ENCODE results near the gene KIRREL3. TPM values are rescaled to one million over a fixed set of nuclear protein-coding genes. Genes with fewer than 3 reads are reported as not detected.

The KIRREL3 gene
- total and polyA plus RNA-seq, 7 experiments from 2014 or later, result not detected

GRCh38 chr11:126754591-126755426 lies 245.8 kb downstream of the KIRREL3 start:
- no peaks in the 10 kb centered on the region for H3K9me3 ChIP-seq (ENCODE audit: control insufficient read depth in 2 of 3, low read length in 3 of 3)
- no peaks in the 10 kb centered on the region for H3K4me1 ChIP-seq (ENCODE audit: control insufficient read depth in 2 of 2, insufficient read depth in 2 of 2, low read length in 2 of 2)
- no peak overlapping the region for H3K27ac ChIP-seq (ENCODE audit: low read depth, low read length)
- Mint-ChIP-seq H3K4me1 (no peaks in the 10 kb centered on the region), H3K27me3 (peaks cover 0 to 22% (median 11%) of the 10 kb centered on the region in 5 donors), H3K36me3 (no peaks in the 10 kb centered on the region), H3K4me3 (no peak overlapping the region), H3K9me3 (peaks cover 0 to 10% (median 0%) of the 10 kb centered on the region in 11 donors), H3K27ac (no peak overlapping the region)
- no peak for DNase-seq
- no peak for ATAC-seq
- intact Hi-C loops (cut with micrococcal nuclease), result no loop called here
- H3K4me3 ChIP-seq (ENCODE audit: low read length), result no peak overlapping the region
- H3K36me3 ChIP-seq (ENCODE audit: control insufficient read depth in 2 of 3, insufficient read depth in 3 of 3, low read length in 3 of 3), result no peaks in the 10 kb centered on the region
- no peaks in the 10 kb centered on the region for H3K27me3 ChIP-seq (ENCODE audit: control insufficient read depth in 2 of 2, insufficient read depth in 2 of 2, low read length in 2 of 2)
- ChIA-PET CTCF (no interaction called here), POLR2A (no interaction called here)

GRCh38 chr11:126753990-126754389 lies 246.6 kb downstream of the KIRREL3 start:
- Histone ChIP-seq H3K27ac (ENCODE audit: low read depth, low read length) (no peak overlapping the region), H3K36me3 (ENCODE audit: control insufficient read depth in 2 of 3, insufficient read depth in 3 of 3, low read length in 3 of 3) (no peaks in the 10 kb centered on the region), H3K4me3 (ENCODE audit: low read length) (no peak overlapping the region), H3K27me3 (ENCODE audit: control insufficient read depth in 2 of 2, insufficient read depth in 2 of 2, low read length in 2 of 2) (no peaks in the 10 kb centered on the region), H3K9me3 (ENCODE audit: control insufficient read depth in 2 of 3, low read length in 3 of 3) (no peaks in the 10 kb centered on the region), H3K4me1 (ENCODE audit: control insufficient read depth in 2 of 2, insufficient read depth in 2 of 2, low read length in 2 of 2) (no peaks in the 10 kb centered on the region)
- Mint-ChIP-seq H3K9me3 (peaks cover 0 to 10% (median 0%) of the 10 kb centered on the region in 11 donors), H3K27ac (no peak overlapping the region), H3K4me3 (no peak overlapping the region), H3K4me1 (no peaks in the 10 kb centered on the region), H3K36me3 (peaks cover 0 to 4% (median 0%) of the 10 kb centered on the region in 5 donors), H3K27me3 (peaks cover 3 to 30% (median 16%) of the 10 kb centered on the region in 5 donors)
- intact Hi-C loops (cut with micrococcal nuclease), result no loop called here
- no peak for DNase-seq
- ChIA-PET CTCF (no interaction called here), POLR2A (no interaction called here)
- no peak for ATAC-seq

GRCh38 chr11:126751242-126751641 lies 249.3 kb downstream of the KIRREL3 start:
- Histone ChIP-seq H3K9me3 (ENCODE audit: control insufficient read depth in 2 of 3, low read length in 3 of 3) (no peaks in the 10 kb centered on the region), H3K4me1 (ENCODE audit: control insufficient read depth in 2 of 2, insufficient read depth in 2 of 2, low read length in 2 of 2) (no peaks in the 10 kb centered on the region), H3K4me3 (ENCODE audit: low read length) (no peak overlapping the region), H3K27me3 (ENCODE audit: control insufficient read depth in 2 of 2, insufficient read depth in 2 of 2, low read length in 2 of 2) (no peaks in the 10 kb centered on the region), H3K36me3 (ENCODE audit: control insufficient read depth in 2 of 3, insufficient read depth in 3 of 3, low read length in 3 of 3) (no peaks in the 10 kb centered on the region), H3K27ac (ENCODE audit: low read depth, low read length) (no peak overlapping the region)
- Mint-ChIP-seq H3K27me3 (peaks cover 3 to 39% (median 23%) of the 10 kb centered on the region in 5 donors), H3K4me1 (peaks cover 0 to 5% (median 0%) of the 10 kb centered on the region in 7 donors), H3K4me3 (no peak overlapping the region), H3K9me3 (peaks cover 0 to 10% (median 0%) of the 10 kb centered on the region in 11 donors), H3K36me3 (peaks cover 0 to 4% (median 0%) of the 10 kb centered on the region in 5 donors), H3K27ac (no peak overlapping the region)
- ATAC-seq, result no peak
- POLR2A ChIA-PET, result no interaction called here
- DNase-seq, result no peak
- intact Hi-C loops (cut with micrococcal nuclease), result no loop called here
- CTCF ChIA-PET, result no interaction called here

- Mint-ChIP-seq H3K36me3 (peaks cover 0 to 4% (median 0%) of the 10 kb centered on the region in 5 donors), H3K4me3 (no peak overlapping the region), H3K4me1 (peaks cover 0 to 5% (median 0%) of the 10 kb centered on the region in 7 donors), H3K27me3 (peaks cover 0 to 29% (median 22%) of the 10 kb centered on the region in 5 donors), H3K27ac (no peak overlapping the region), H3K9me3 (peaks cover 0 to 4% (median 0%) of the 10 kb centered on the region in 11 donors)
- DNase-seq, result no peak
- no peaks in the 10 kb centered on the region for H3K9me3 ChIP-seq (ENCODE audit: control insufficient read depth in 2 of 3, low read length in 3 of 3)
- no peaks in the 10 kb centered on the region for H3K4me1 ChIP-seq (ENCODE audit: control insufficient read depth in 2 of 2, insufficient read depth in 2 of 2, low read length in 2 of 2)
- no peak overlapping the region for H3K27ac ChIP-seq (ENCODE audit: low read depth, low read length)
- no peak overlapping the region for H3K4me3 ChIP-seq (ENCODE audit: low read length)
- no peaks in the 10 kb centered on the region for H3K36me3 ChIP-seq (ENCODE audit: control insufficient read depth in 2 of 3, insufficient read depth in 3 of 3, low read length in 3 of 3)
- no peaks in the 10 kb centered on the region for H3K27me3 ChIP-seq (ENCODE audit: control insufficient read depth in 2 of 2, insufficient read depth in 2 of 2, low read length in 2 of 2)
- intact Hi-C loops (cut with micrococcal nuclease), result no loop called here
- CTCF ChIA-PET, result no interaction called here
- ATAC-seq, result no peak
- POLR2A ChIA-PET, result no interaction called here
Observed at GRCh38 chr11:126748793-126749192, 251.8 kb downstream of the KIRREL3 start.

GRCh38 chr11:126748100-126748791 lies 252.3 kb downstream of the KIRREL3 start:
- DNase-seq, result no peak
- no peaks in the 10 kb centered on the region for H3K27me3 ChIP-seq (ENCODE audit: control insufficient read depth in 2 of 2, insufficient read depth in 2 of 2, low read length in 2 of 2)
- peaks cover 0 to 33% (median 26%) of the 10 kb centered on the region in 5 donors for H3K27me3 Mint-ChIP-seq
- POLR2A ChIA-PET, result no interaction called here
- no peak overlapping the region for H3K4me3 Mint-ChIP-seq
- no peak overlapping the region for H3K27ac Mint-ChIP-seq
- peaks cover 0 to 4% (median 0%) of the 10 kb centered on the region in 11 donors for H3K9me3 Mint-ChIP-seq
- H3K4me1 Mint-ChIP-seq, result peaks cover 0 to 5% (median 0%) of the 10 kb centered on the region in 7 donors
- no peak overlapping the region for H3K4me3 ChIP-seq (ENCODE audit: low read length)
- H3K9me3 ChIP-seq (ENCODE audit: control insufficient read depth in 2 of 3, low read length in 3 of 3), result no peaks in the 10 kb centered on the region
- CTCF ChIA-PET, result no interaction called here
- peaks cover 0 to 4% (median 0%) of the 10 kb centered on the region in 5 donors for H3K36me3 Mint-ChIP-seq
- ATAC-seq, result no peak
- intact Hi-C loops (cut with micrococcal nuclease), result no loop called here
- no peaks in the 10 kb centered on the region for H3K4me1 ChIP-seq (ENCODE audit: control insufficient read depth in 2 of 2, insufficient read depth in 2 of 2, low read length in 2 of 2)
- no peaks in the 10 kb centered on the region for H3K36me3 ChIP-seq (ENCODE audit: control insufficient read depth in 2 of 3, insufficient read depth in 3 of 3, low read length in 3 of 3)
- H3K27ac ChIP-seq (ENCODE audit: low read depth, low read length), result no peak overlapping the region

- intact Hi-C loops (cut with micrococcal nuclease), result no loop called here
- peaks cover 0 to 2% (median 0%) of the 10 kb centered on the region in 11 donors for H3K9me3 Mint-ChIP-seq
- H3K27ac Mint-ChIP-seq, result no peak overlapping the region
Observed at GRCh38 chr11:126747315-126747714, 253.3 kb downstream of the KIRREL3 start.

More at GRCh38 chr11:126747315-126747714, 253.3 kb downstream of the KIRREL3 start:
- H3K4me3 Mint-ChIP-seq, result no peak overlapping the region
- H3K9me3 ChIP-seq (ENCODE audit: control insufficient read depth in 2 of 3, low read length in 3 of 3), result no peaks in the 10 kb centered on the region
- H3K27me3 ChIP-seq (ENCODE audit: control insufficient read depth in 2 of 2, insufficient read depth in 2 of 2, low read length in 2 of 2), result no peaks in the 10 kb centered on the region
- H3K36me3 ChIP-seq (ENCODE audit: control insufficient read depth in 2 of 3, insufficient read depth in 3 of 3, low read length in 3 of 3), result no peaks in the 10 kb centered on the region
- H3K4me1 Mint-ChIP-seq, result peaks cover 0 to 5% (median 0%) of the 10 kb centered on the region in 7 donors
- peaks cover 0 to 4% (median 0%) of the 10 kb centered on the region in 5 donors for H3K36me3 Mint-ChIP-seq
- H3K27ac ChIP-seq (ENCODE audit: low read depth, low read length), result no peak overlapping the region
- no peaks in the 10 kb centered on the region for H3K4me1 ChIP-seq (ENCODE audit: control insufficient read depth in 2 of 2, insufficient read depth in 2 of 2, low read length in 2 of 2)
- DNase-seq (no peak), ATAC-seq (no peak)
- POLR2A ChIA-PET, result no interaction called here
- CTCF ChIA-PET, result no interaction called here
- no peak overlapping the region for H3K4me3 ChIP-seq (ENCODE audit: low read length)
- peaks cover 0 to 28% (median 23%) of the 10 kb centered on the region in 5 donors for H3K27me3 Mint-ChIP-seq
